Tibial artery (tissue), 4 donors: ENCODE results near the gene SPATS1.

Experiments used
- DNase-seq, 2 donors: peaks; one replicate each; pipeline ENCODE4 v3.0.0-alpha.2; 2019
- H3K27ac ChIP-seq, 2 donors: fragments of 200-600 bp; sonication (generic) in 1 of 2; 1 replicate in 1 of 2; 2 replicates in 1 of 2; pipeline ENCODE4 v1.5.1; 2018 to 2019; ENCODE audit warnings: mild to moderate bottlenecking in 1 of 2
- H3K27me3 ChIP-seq, 2 donors: fragments of 200-600 bp; sonication (generic) in 1 of 2; one replicate each; pipeline versions ENCODE4 v1.5.1 to v1.6.0; 2016 to 2019
- H3K36me3 ChIP-seq, 3 donors: fragments of 200-600 bp; sonication (generic) in 2 of 3; one replicate each; pipeline ENCODE4 v1.5.1; 2016 to 2019; ENCODE audit warnings: mild to moderate bottlenecking in 2 of 3
- H3K4me1 ChIP-seq, 4 donors: fragments of 200-600 bp; sonication (generic) in 2 of 4; 1 replicate in 3 of 4; 2 replicates in 1 of 4; pipeline ENCODE4 v1.5.1; 2016 to 2019
- H3K4me3 ChIP-seq, 2 donors: fragments of 200-600 bp; sonication (generic) in 1 of 2; 1 replicate in 1 of 2; 2 replicates in 1 of 2; pipeline ENCODE4 v1.5.1; 2018 to 2019; ENCODE audit warnings: mild to moderate bottlenecking in 2 of 2
- H3K9me3 ChIP-seq, 3 donors: fragments of 200-600 bp; sonication (generic) in 1 of 3; one replicate each; pipeline ENCODE4 v1.5.1; 2016 to 2019
- CTCF ChIP-seq, 2 experiments: fragments of 200-600 bp in 1 of 2; fragments of 450-650 bp in 1 of 2; IDR thresholded peaks; one replicate each; pipeline ENCODE4 v1.5.1; 2017 to 2019; ENCODE audit warnings: antibody characterized with exemption in 2 of 2, mild to moderate bottlenecking in 1 of 2, moderate library complexity in 1 of 2
- intact Hi-C: fragments of 100-400 bp; cut with DNase I; formaldehyde crosslinking; loops from one replicate; pipeline ENCODE4 v1.15.0; 2023; ENCODE audit warnings: low total_unique reads

Gene SPATS1

GRCh38 chr6:44352259-44352658, 9.8 kb downstream of the SPATS1 start:
- intact Hi-C loops = no loop called here
- Histone ChIP-seq H3K4me1 (no peaks in the 10 kb centered on the region), H3K27me3 (peaks cover 0 to under 1% of the 10 kb centered on the region in 2 donors), H3K9me3 (peaks cover 0 to 5% (median 0%) of the 10 kb centered on the region in 3 donors), H3K27ac (no peak overlapping the region), H3K36me3 (no peaks in the 10 kb centered on the region), H3K4me3 (no peak overlapping the region)
- DNase-seq = no peak
- TF ChIP-seq CTCF (IDR thresholded peaks at IDR 0.05) = no peak

GRCh38 chr6:44353336-44353735, 10.9 kb downstream of the SPATS1 start:
- Histone ChIP-seq H3K36me3 (no peaks in the 10 kb centered on the region), H3K4me3 (no peak overlapping the region), H3K4me1 (no peaks in the 10 kb centered on the region), H3K9me3 (peaks cover 0 to 5% (median 0%) of the 10 kb centered on the region in 3 donors), H3K27ac (no peak overlapping the region), H3K27me3 (no peaks in the 10 kb centered on the region)
- DNase-seq = no peak
- no peak for TF ChIP-seq CTCF (IDR thresholded peaks at IDR 0.05)
- intact Hi-C loops = no loop called here

GRCh38 chr6:44355640-44356039, 13.2 kb downstream of the SPATS1 start:
- no peaks in the 10 kb centered on the region for H3K27me3 ChIP-seq
- intact Hi-C loops = no loop called here
- no peak overlapping the region for H3K27ac ChIP-seq
- peaks cover 0 to 5% (median 0%) of the 10 kb centered on the region in 3 donors for H3K9me3 ChIP-seq
- no peaks in the 10 kb centered on the region for H3K36me3 ChIP-seq
- H3K4me3 ChIP-seq = no peak overlapping the region
- no peaks in the 10 kb centered on the region for H3K4me1 ChIP-seq
- TF ChIP-seq CTCF (IDR thresholded peaks at IDR 0.05) = no peak
- DNase-seq = no peak

- Histone ChIP-seq H3K9me3 (peaks cover 0 to 5% (median 0%) of the 10 kb centered on the region in 3 donors), H3K36me3 (no peaks in the 10 kb centered on the region), H3K4me3 (no peak overlapping the region), H3K4me1 (no peaks in the 10 kb centered on the region), H3K27ac (no peak overlapping the region), H3K27me3 (peaks cover 0 to 5% of the 10 kb centered on the region in 2 donors)
- intact Hi-C loops = no loop called here
- no peak for TF ChIP-seq CTCF (IDR thresholded peaks at IDR 0.05)
- no peak for DNase-seq
Measured at GRCh38 chr6:44356487-44356886, 14.0 kb downstream of the SPATS1 start.

- Histone ChIP-seq H3K27ac (no peak overlapping the region), H3K9me3 (peaks cover 0 to 5% (median 0%) of the 10 kb centered on the region in 3 donors), H3K27me3 (peaks cover 0 to 5% of the 10 kb centered on the region in 2 donors), H3K4me1 (no peaks in the 10 kb centered on the region), H3K4me3 (no peak overlapping the region), H3K36me3 (no peaks in the 10 kb centered on the region)
- no peak for TF ChIP-seq CTCF (IDR thresholded peaks at IDR 0.05)
- intact Hi-C loops = no loop called here
- no peak for DNase-seq
Measured at GRCh38 chr6:44359973-44360372, 17.5 kb downstream of the SPATS1 start.

GRCh38 chr6:44361947-44362346, 19.5 kb downstream of the SPATS1 start:
- Histone ChIP-seq H3K27me3 (peaks cover 0 to 5% of the 10 kb centered on the region in 2 donors), H3K27ac (no peak overlapping the region), H3K9me3 (no peaks in the 10 kb centered on the region), H3K36me3 (no peaks in the 10 kb centered on the region), H3K4me1 (no peaks in the 10 kb centered on the region), H3K4me3 (no peak overlapping the region)
- intact Hi-C loops = no loop called here
- no peak for TF ChIP-seq CTCF (IDR thresholded peaks at IDR 0.05)
- DNase-seq = no peak
